SK-N-SH (cell line): Measurements from ENCODE around the gene TRPM6.

Experiments
- CHD2 ChIP-seq: fragments of 150-350 bp; IDR thresholded peaks from 2 replicates; pipeline ENCODE4 v1.6.1; 2018; ENCODE audit warnings: low read length; ENCODE audit not compliant: partially characterized antibody
- EP300 ChIP-seq, 2 experiments: IDR thresholded peaks; 2 replicates each; pipeline versions ENCODE4 v1.4.0 to v1.6.1; 2012; ENCODE audit warnings: borderline replicate concordance in 1 of 2, low read depth in 1 of 2, low read length in 1 of 2
- GABPA ChIP-seq: IDR thresholded peaks from 2 replicates; pipeline ENCODE4 v1.4.0; 2012; ENCODE audit warnings: low read depth, mild to moderate bottlenecking
- MEF2A ChIP-seq: IDR thresholded peaks from 2 replicates; pipeline ENCODE4 v1.4.0; 2012; ENCODE audit warnings: low read depth, borderline replicate concordance
- NFIC ChIP-seq: IDR thresholded peaks from 2 replicates; pipeline ENCODE4 v1.4.0; 2012; ENCODE audit warnings: borderline replicate concordance
- POLR2AphosphoS5 ChIP-seq: IDR thresholded peaks from 2 replicates; pipeline ENCODE4 v1.6.1; 2012; ENCODE audit warnings: low read depth, low read length
- RCOR1 ChIP-seq: fragments of 150-350 bp; IDR thresholded peaks from 2 replicates; pipeline ENCODE4 v1.6.1; 2017; ENCODE audit warnings: antibody characterized with exemption, low read length
- RXRA ChIP-seq: IDR thresholded peaks from 2 replicates; pipeline ENCODE4 v1.4.0; 2012; ENCODE audit warnings: low read depth, mild to moderate bottlenecking, borderline replicate concordance
- SMC3 ChIP-seq: IDR thresholded peaks from 2 replicates; pipeline ENCODE4 v1.6.1; 2012; ENCODE audit warnings: low read depth, low read length, improper control_type of control experiment
- TAF1 ChIP-seq: IDR thresholded peaks from 2 replicates; pipeline ENCODE4 v1.6.1; 2012; ENCODE audit warnings: low read depth, mild to moderate bottlenecking, low read length, moderate library complexity, borderline replicate concordance
- USF2 ChIP-seq: fragments of 150-350 bp; IDR thresholded peaks from 2 replicates; pipeline ENCODE4 v1.6.1; 2017; ENCODE audit warnings: antibody characterized with exemption, low read length, low read depth, borderline replicate concordance
- YY1 ChIP-seq: IDR thresholded peaks from 2 replicates; pipeline ENCODE4 v1.4.0; 2012; ENCODE audit warnings: low read depth, mild to moderate bottlenecking
- TF ChIP-seq, protein P1 (sequence below): fragments of 200-600 bp; sonication (generic); IDR thresholded peaks from 2 replicates; pipeline ENCODE4 v1.6.1; 2017; ENCODE audit warnings: antibody characterized with exemption, mild to moderate bottlenecking, moderate library complexity
- TF ChIP-seq, protein P2 (sequence below): IDR thresholded peaks from 2 replicates; pipeline ENCODE4 v1.4.0; 2012; ENCODE audit warnings: low read depth

- TF ChIP-seq, protein P1, sequence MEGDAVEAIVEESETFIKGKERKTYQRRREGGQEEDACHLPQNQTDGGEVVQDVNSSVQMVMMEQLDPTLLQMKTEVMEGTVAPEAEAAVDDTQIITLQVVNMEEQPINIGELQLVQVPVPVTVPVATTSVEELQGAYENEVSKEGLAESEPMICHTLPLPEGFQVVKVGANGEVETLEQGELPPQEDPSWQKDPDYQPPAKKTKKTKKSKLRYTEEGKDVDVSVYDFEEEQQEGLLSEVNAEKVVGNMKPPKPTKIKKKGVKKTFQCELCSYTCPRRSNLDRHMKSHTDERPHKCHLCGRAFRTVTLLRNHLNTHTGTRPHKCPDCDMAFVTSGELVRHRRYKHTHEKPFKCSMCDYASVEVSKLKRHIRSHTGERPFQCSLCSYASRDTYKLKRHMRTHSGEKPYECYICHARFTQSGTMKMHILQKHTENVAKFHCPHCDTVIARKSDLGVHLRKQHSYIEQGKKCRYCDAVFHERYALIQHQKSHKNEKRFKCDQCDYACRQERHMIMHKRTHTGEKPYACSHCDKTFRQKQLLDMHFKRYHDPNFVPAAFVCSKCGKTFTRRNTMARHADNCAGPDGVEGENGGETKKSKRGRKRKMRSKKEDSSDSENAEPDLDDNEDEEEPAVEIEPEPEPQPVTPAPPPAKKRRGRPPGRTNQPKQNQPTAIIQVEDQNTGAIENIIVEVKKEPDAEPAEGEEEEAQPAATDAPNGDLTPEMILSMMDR: no peak
- TF ChIP-seq, protein P2, sequence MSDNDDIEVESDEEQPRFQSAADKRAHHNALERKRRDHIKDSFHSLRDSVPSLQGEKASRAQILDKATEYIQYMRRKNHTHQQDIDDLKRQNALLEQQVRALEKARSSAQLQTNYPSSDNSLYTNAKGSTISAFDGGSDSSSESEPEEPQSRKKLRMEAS: no peak
- TF ChIP-seq GABPA (no peak), MEF2A (no peak), TAF1 (no peak), RCOR1 (no peak), YY1 (no peak), CHD2 (no peak), SMC3 (no peak), RXRA (no peak), POLR2AphosphoS5 (no peak), USF2 (no peak), EP300 (IDR thresholded peaks at IDR 0.05; ENCODE audit: borderline replicate concordance in 1 of 2, low read depth in 1 of 2, low read length in 1 of 2) (no peak), NFIC (no peak)
Measured at GRCh38 chr9:74683322-74683721, 204.4 kb downstream of the TRPM6 start.
